ENCODE measurements around the gene ZEB1. TPM values are rescaled to one million over a fixed set of nuclear protein-coding genes. Genes with fewer than 3 reads are reported as not detected.

ZEB1 gene
- total RNA-seq, 2 experiments from 2014 or later: 33.9 to 37.8 TPM

- no peak for DNase-seq
- Mint-ChIP-seq H3K9me3 (peaks cover 16% of the 10 kb centered on the region), H3K36me3 (peaks cover 17% of the 10 kb centered on the region), H3K4me3 (no peak overlapping the region), H3K4me1 (ENCODE audit: low read depth) (peaks cover 1% of the 10 kb centered on the region), H3K27me3 (no peaks in the 10 kb centered on the region), H3K27ac (no peak overlapping the region)
- CTCF ChIA-PET: interaction anchor here (1.0 kb wide), 1 partner anchor 400 kb away, joined by 3 read pairs; no protein-coding TSS in a partner anchor
- POLR2A ChIA-PET: no interaction called here
- intact Hi-C loops (cut with micrococcal nuclease): no loop called here
Measured at GRCh38 chr10:31483546-31483945, 164.5 kb downstream of the ZEB1 start.

GRCh38 chr10:31484431-31485135 lies 165.6 kb downstream of the ZEB1 start:
- CTCF ChIA-PET: no interaction called here
- Mint-ChIP-seq H3K36me3 (peaks cover 17% of the 10 kb centered on the region), H3K9me3 (peaks cover 17% of the 10 kb centered on the region), H3K4me1 (ENCODE audit: low read depth) (no peaks in the 10 kb centered on the region), H3K27ac (no peak overlapping the region), H3K4me3 (no peak overlapping the region), H3K27me3 (no peaks in the 10 kb centered on the region)
- DNase-seq: no peak
- intact Hi-C loops (cut with micrococcal nuclease): no loop called here
- POLR2A ChIA-PET: no interaction called here

- CTCF ChIA-PET: interaction anchor here (0.6 to 1.8 kb wide), 16 partner anchors 11 to 851 kb away, joined by 3 to 24 read pairs (median 3); no protein-coding TSS in a partner anchor
- DNase-seq: no peak
- peaks cover 8% of the 10 kb centered on the region for H3K36me3 Mint-ChIP-seq
- H3K27me3 Mint-ChIP-seq: no peaks in the 10 kb centered on the region
- H3K4me1 Mint-ChIP-seq (ENCODE audit: low read depth): no peaks in the 10 kb centered on the region
- H3K27ac Mint-ChIP-seq: no peak overlapping the region
- intact Hi-C loops (cut with micrococcal nuclease): loop anchor here (1.0 to 5.0 kb wide), 4 partner anchors 169 to 704 kb away; no protein-coding TSS in a partner anchor
- POLR2A ChIA-PET: no interaction called here
- peaks cover 11% of the 10 kb centered on the region for H3K9me3 Mint-ChIP-seq
- no peak overlapping the region for H3K4me3 Mint-ChIP-seq
Measured at GRCh38 chr10:31490858-31491504, 172.0 kb downstream of the ZEB1 start.

GRCh38 chr10:31507427-31507826 lies 188.4 kb downstream of the ZEB1 start:
- Mint-ChIP-seq H3K27ac (no peak overlapping the region), H3K27me3 (no peaks in the 10 kb centered on the region), H3K9me3 (peaks cover 48% of the 10 kb centered on the region), H3K4me3 (no peak overlapping the region), H3K4me1 (ENCODE audit: low read depth) (peaks cover 6% of the 10 kb centered on the region), H3K36me3 (peaks cover 75% of the 10 kb centered on the region)
- DNase-seq: no peak
- ChIA-PET POLR2A (no interaction called here), CTCF (no interaction called here)
- intact Hi-C loops (cut with micrococcal nuclease): no loop called here

GRCh38 chr10:31508234-31508633 lies 189.2 kb downstream of the ZEB1 start:
- POLR2A ChIA-PET: no interaction called here
- H3K9me3 Mint-ChIP-seq: peaks cover 48% of the 10 kb centered on the region
- H3K4me1 Mint-ChIP-seq (ENCODE audit: low read depth): peaks cover 6% of the 10 kb centered on the region
- intact Hi-C loops (cut with micrococcal nuclease): no loop called here
- no peak overlapping the region for H3K27ac Mint-ChIP-seq
- CTCF ChIA-PET: no interaction called here
- no peaks in the 10 kb centered on the region for H3K27me3 Mint-ChIP-seq
- no peak for DNase-seq
- no peak overlapping the region for H3K4me3 Mint-ChIP-seq
- peaks cover 70% of the 10 kb centered on the region for H3K36me3 Mint-ChIP-seq

GRCh38 chr10:31508882-31509281 lies 189.9 kb downstream of the ZEB1 start:
- Mint-ChIP-seq H3K4me1 (ENCODE audit: low read depth) (peaks cover 6% of the 10 kb centered on the region), H3K4me3 (no peak overlapping the region), H3K9me3 (peaks cover 42% of the 10 kb centered on the region), H3K27ac (no peak overlapping the region), H3K27me3 (no peaks in the 10 kb centered on the region), H3K36me3 (peaks cover 63% of the 10 kb centered on the region)
- no peak for DNase-seq
- ChIA-PET POLR2A (no interaction called here), CTCF (no interaction called here)
- intact Hi-C loops (cut with micrococcal nuclease): no loop called here

- ChIA-PET CTCF (no interaction called here), POLR2A (no interaction called here)
- peaks cover 58% of the 10 kb centered on the region for H3K36me3 Mint-ChIP-seq
- peaks cover 31% of the 10 kb centered on the region for H3K9me3 Mint-ChIP-seq
- DNase-seq: no peak
- peaks cover 6% of the 10 kb centered on the region for H3K4me1 Mint-ChIP-seq (ENCODE audit: low read depth)
- H3K27ac Mint-ChIP-seq: no peak overlapping the region
- H3K27me3 Mint-ChIP-seq: no peaks in the 10 kb centered on the region
- H3K4me3 Mint-ChIP-seq: no peak overlapping the region
- intact Hi-C loops (cut with micrococcal nuclease): loop anchor here (10.0 kb wide), 1 partner anchor 295 kb away; no protein-coding TSS in a partner anchor
Measured at GRCh38 chr10:31509989-31510388, 191.0 kb downstream of the ZEB1 start.

GRCh38 chr10:31515116-31515515 lies 196.1 kb downstream of the ZEB1 start:
- H3K27me3 Mint-ChIP-seq: no peaks in the 10 kb centered on the region
- no peak overlapping the region for H3K27ac Mint-ChIP-seq
- no peak for DNase-seq
- H3K4me3 Mint-ChIP-seq: no peak overlapping the region
- intact Hi-C loops (cut with micrococcal nuclease): loop anchor here (10.0 kb wide), 1 partner anchor 290 kb away; no protein-coding TSS in a partner anchor
- POLR2A ChIA-PET: no interaction called here
- peaks cover 8% of the 10 kb centered on the region for H3K4me1 Mint-ChIP-seq (ENCODE audit: low read depth)
- H3K36me3 Mint-ChIP-seq: peaks cover 28% of the 10 kb centered on the region
- CTCF ChIA-PET: no interaction called here
- no peaks in the 10 kb centered on the region for H3K9me3 Mint-ChIP-seq

GRCh38 chr10:31515819-31516402 lies 196.9 kb downstream of the ZEB1 start:
- intact Hi-C loops (cut with micrococcal nuclease): loop anchor here (10.0 kb wide), 1 partner anchor 289 kb away; no protein-coding TSS in a partner anchor
- H3K27ac Mint-ChIP-seq: no peak overlapping the region
- H3K9me3 Mint-ChIP-seq: no peaks in the 10 kb centered on the region

GRCh38 chr10:31520986-31521831 lies 202.2 kb downstream of the ZEB1 start:
- ChIA-PET POLR2A (no interaction called here), CTCF (no interaction called here)
- Mint-ChIP-seq H3K36me3 (peaks cover 46% of the 10 kb centered on the region), H3K4me1 (ENCODE audit: low read depth) (peaks cover 3% of the 10 kb centered on the region), H3K27ac (no peak overlapping the region), H3K9me3 (no peaks in the 10 kb centered on the region), H3K27me3 (no peaks in the 10 kb centered on the region), H3K4me3 (no peak overlapping the region)
- intact Hi-C loops (cut with micrococcal nuclease): loop anchor here (1.0 kb wide), 1 partner anchor 12 kb away; no protein-coding TSS in a partner anchor
- DNase-seq: no peak

More at GRCh38 chr10:31515819-31516402, 196.9 kb downstream of the ZEB1 start:
- Mint-ChIP-seq H3K4me3 (no peak overlapping the region), H3K4me1 (ENCODE audit: low read depth) (peaks cover 8% of the 10 kb centered on the region), H3K27me3 (no peaks in the 10 kb centered on the region), H3K36me3 (peaks cover 28% of the 10 kb centered on the region)
- no peak for DNase-seq
- CTCF ChIA-PET: no interaction called here
- POLR2A ChIA-PET: no interaction called here

GRCh38 chr10:31522820-31523219 lies 203.8 kb downstream of the ZEB1 start:
- POLR2A ChIA-PET: no interaction called here
- CTCF ChIA-PET: no interaction called here
- Mint-ChIP-seq H3K36me3 (peaks cover 51% of the 10 kb centered on the region), H3K4me3 (no peak overlapping the region), H3K9me3 (no peaks in the 10 kb centered on the region), H3K4me1 (ENCODE audit: low read depth) (no peaks in the 10 kb centered on the region), H3K27ac (no peak overlapping the region), H3K27me3 (no peaks in the 10 kb centered on the region)
- intact Hi-C loops (cut with micrococcal nuclease): no loop called here
- no peak for DNase-seq

- POLR2A ChIA-PET: no interaction called here
Measured at GRCh38 chr10:31524460-31524859, 205.4 kb downstream of the ZEB1 start.

More at GRCh38 chr10:31524460-31524859, 205.4 kb downstream of the ZEB1 start:
- intact Hi-C loops (cut with micrococcal nuclease): no loop called here
- no peak for DNase-seq
- H3K4me1 Mint-ChIP-seq (ENCODE audit: low read depth): no peaks in the 10 kb centered on the region
- peaks cover 48% of the 10 kb centered on the region for H3K36me3 Mint-ChIP-seq
- no peaks in the 10 kb centered on the region for H3K9me3 Mint-ChIP-seq
- CTCF ChIA-PET: interaction anchor here (1.2 kb wide), 1 partner anchor 246 kb away, joined by 3 read pairs; no protein-coding TSS in a partner anchor
- H3K4me3 Mint-ChIP-seq: no peak overlapping the region
- H3K27me3 Mint-ChIP-seq: no peaks in the 10 kb centered on the region
- H3K27ac Mint-ChIP-seq: no peak overlapping the region
